Measurements from ENCODE around the gene AQP12A. TPM values are rescaled to one million over a fixed set of nuclear protein-coding genes. Genes with fewer than 3 reads are reported as not detected.

Gene AQP12A
- total RNA-seq, 1 experiment from 2014 or later: not detected

DNA sequence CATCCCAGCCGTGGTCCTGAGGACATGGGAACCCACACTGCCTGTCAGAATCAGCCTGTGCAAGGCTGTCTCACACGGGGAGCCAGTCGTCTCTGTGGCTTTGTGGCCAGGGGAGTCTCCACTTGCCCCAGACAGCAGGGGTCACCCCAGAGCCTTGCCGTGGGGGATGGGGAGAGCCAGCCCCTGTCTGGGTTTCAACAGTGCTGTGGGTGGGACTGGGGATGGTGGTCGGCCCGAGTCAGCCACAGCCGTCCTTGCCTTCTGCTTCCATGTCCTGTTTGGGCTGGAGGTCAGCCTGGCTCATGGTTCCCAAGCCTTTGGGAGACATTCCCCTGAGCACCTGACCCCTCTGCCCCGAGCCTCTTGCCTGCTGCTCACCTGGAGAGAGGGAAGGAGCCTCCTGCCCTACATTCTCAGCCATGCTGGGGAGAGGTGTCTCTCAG lies 46.8 kb upstream of the AQP12A start:
- intact Hi-C loops (cut with micrococcal nuclease): no loop called here
- no TSS peak for BruUV-seq (replicated peaks)
- ChIA-PET POLR2A (no interaction called here), CTCF (no interaction called here), RAD21 (ENCODE audit: low non-redundant PET in 1 of 2, low total read pairs in 2 of 2, uncharacterized antibody in 2 of 2, unreplicated experiment in 2 of 2) (no interaction called here)
- Histone ChIP-seq H3K4me1 (ENCODE audit: control insufficient read depth in 1 of 2, insufficient read depth in 2 of 2, low read length in 2 of 2) (no peaks in the 10 kb centered on the region), H4K20me1 (ENCODE audit: insufficient read depth) (no peaks in the 10 kb centered on the region), H3K4me3 (replicated peaks in 1 of 2; ENCODE audit: low read depth in 1 of 2, low read length in 2 of 2) (no peak overlapping the region), H3K27me3 (ENCODE audit: insufficient read depth, low read length) (peaks cover 4% of the 10 kb centered on the region; the same call in 1 of the 2 replicates), H2AFZ (ENCODE audit: low read depth, low read length, poor library complexity, severe bottlenecking) (no peak overlapping the region), H3K27ac (ENCODE audit: low read depth, low read length) (no peak overlapping the region), H3K4me2 (ENCODE audit: low read length) (no peak overlapping the region), H3K9me3 (ENCODE audit: control insufficient read depth in 1 of 2, insufficient read depth in 1 of 2, low read depth in 1 of 2, low read length in 2 of 2) (no peaks in the 10 kb centered on the region), H3K9ac (ENCODE audit: low read length) (no peak overlapping the region), H3K79me2 (ENCODE audit: insufficient read depth, low read length) (no peaks in the 10 kb centered on the region), H3K9me2 (ENCODE audit: insufficient read depth) (no peaks in the 10 kb centered on the region), H3K36me3 (ENCODE audit: control insufficient read depth in 1 of 2, insufficient read depth in 2 of 2, low read length in 2 of 2) (no peaks in the 10 kb centered on the region)
- ATAC-seq: no peak
- DNase-seq (ENCODE audit: low read depth, low spot score): no peak
- no peak for TF ChIP-seq EZH2phosphoT487 (IDR thresholded peaks at IDR 0.05; ENCODE audit: borderline replicate concordance)

DNA sequence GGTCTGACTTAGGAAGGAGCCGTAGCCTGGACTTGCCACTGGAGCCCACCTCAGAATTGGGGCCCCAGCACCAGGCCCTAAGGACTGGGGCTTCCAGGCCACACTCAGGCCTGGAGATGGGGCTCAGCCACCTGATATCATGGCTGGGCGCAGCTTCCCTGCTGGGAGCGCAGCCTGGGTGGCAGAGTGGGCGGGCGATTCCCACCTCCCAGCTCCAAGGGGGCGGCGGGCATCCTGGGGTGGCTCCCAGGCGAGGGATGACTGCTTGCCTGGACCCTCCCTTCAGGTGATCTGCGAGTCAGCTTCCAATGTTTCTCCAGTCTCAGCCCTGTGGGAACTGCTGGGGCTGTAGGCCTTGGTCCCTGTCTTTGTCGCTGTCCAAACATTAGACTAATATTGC lies 46.3 kb upstream of the AQP12A start:
- no peak overlapping the region for H3K4me3 ChIP-seq (replicated peaks in 1 of 2; ENCODE audit: low read depth in 1 of 2, low read length in 2 of 2)
- ATAC-seq (no peak), DNase-seq (ENCODE audit: low read depth, low spot score) (no peak)
- H3K9me3 ChIP-seq (ENCODE audit: control insufficient read depth in 1 of 2, insufficient read depth in 1 of 2, low read depth in 1 of 2, low read length in 2 of 2): no peaks in the 10 kb centered on the region
- RAD21 ChIA-PET (ENCODE audit: low non-redundant PET in 1 of 2, low total read pairs in 2 of 2, uncharacterized antibody in 2 of 2, unreplicated experiment in 2 of 2): no interaction called here
- no peaks in the 10 kb centered on the region for H4K20me1 ChIP-seq (ENCODE audit: insufficient read depth)
- POLR2A ChIA-PET: no interaction called here
- H2AFZ ChIP-seq (ENCODE audit: low read depth, low read length, poor library complexity, severe bottlenecking): no peak overlapping the region
- intact Hi-C loops (cut with micrococcal nuclease): no loop called here
- CTCF ChIA-PET: no interaction called here
- H3K27ac ChIP-seq (ENCODE audit: low read depth, low read length): no peak overlapping the region
- no peaks in the 10 kb centered on the region for H3K36me3 ChIP-seq (ENCODE audit: control insufficient read depth in 1 of 2, insufficient read depth in 2 of 2, low read length in 2 of 2)
- no peaks in the 10 kb centered on the region for H3K79me2 ChIP-seq (ENCODE audit: insufficient read depth, low read length)
- H3K27me3 ChIP-seq (ENCODE audit: insufficient read depth, low read length): peaks cover 9% of the 10 kb centered on the region
- BruUV-seq (replicated peaks): no TSS peak
- no peak overlapping the region for H3K9ac ChIP-seq (ENCODE audit: low read length)
- no peaks in the 10 kb centered on the region for H3K9me2 ChIP-seq (ENCODE audit: insufficient read depth)
- H3K4me2 ChIP-seq (ENCODE audit: low read length): no peak overlapping the region
- H3K4me1 ChIP-seq (ENCODE audit: control insufficient read depth in 1 of 2, insufficient read depth in 2 of 2, low read length in 2 of 2): no peaks in the 10 kb centered on the region
- TF ChIP-seq JUND (IDR thresholded peaks at IDR 0.05) (no peak), SRF (IDR thresholded peaks at IDR 0.05; ENCODE audit: low read depth) (no peak), FOSL1 (IDR thresholded peaks at IDR 0.05; ENCODE audit: low read depth) (no peak), ELF1 (IDR thresholded peaks at IDR 0.05; ENCODE audit: borderline replicate concordance, low read depth) (no peak), EZH2 (IDR thresholded peaks at IDR 0.05) (no peak), CBX3 (IDR thresholded peaks at IDR 0.05; ENCODE audit: low read depth) (no peak), ATF3 (IDR thresholded peaks at IDR 0.05) (no peak), ZNF274 (IDR thresholded peaks at IDR 0.05; ENCODE audit: low read depth, low read length) (no peak), ZBTB33 (IDR thresholded peaks at IDR 0.05; ENCODE audit: extremely low read depth, insufficient replicate concordance, low read length) (no peak), TCF7L2 (IDR thresholded peaks at IDR 0.05; ENCODE audit: borderline replicate concordance, extremely low read depth, insufficient read depth, insufficient read length) (no peak), POLR2A (IDR thresholded peaks at IDR 0.05; ENCODE audit: borderline replicate concordance, extremely low read depth, insufficient read depth, insufficient read length) (no peak), SIN3A (IDR thresholded peaks at IDR 0.05; ENCODE audit: low read depth) (no peak), SP1 (IDR thresholded peaks at IDR 0.05; ENCODE audit: low read depth) (no peak), ZFX (IDR thresholded peaks at IDR 0.05) (no peak), MAX (IDR thresholded peaks at IDR 0.05) (no peak), EGR1 (IDR thresholded peaks at IDR 0.05; ENCODE audit: low read depth) (no peak), CEBPB (IDR thresholded peaks at IDR 0.05; ENCODE audit: low read depth) (no peak)
- TF ChIP-seq, protein P1, sequence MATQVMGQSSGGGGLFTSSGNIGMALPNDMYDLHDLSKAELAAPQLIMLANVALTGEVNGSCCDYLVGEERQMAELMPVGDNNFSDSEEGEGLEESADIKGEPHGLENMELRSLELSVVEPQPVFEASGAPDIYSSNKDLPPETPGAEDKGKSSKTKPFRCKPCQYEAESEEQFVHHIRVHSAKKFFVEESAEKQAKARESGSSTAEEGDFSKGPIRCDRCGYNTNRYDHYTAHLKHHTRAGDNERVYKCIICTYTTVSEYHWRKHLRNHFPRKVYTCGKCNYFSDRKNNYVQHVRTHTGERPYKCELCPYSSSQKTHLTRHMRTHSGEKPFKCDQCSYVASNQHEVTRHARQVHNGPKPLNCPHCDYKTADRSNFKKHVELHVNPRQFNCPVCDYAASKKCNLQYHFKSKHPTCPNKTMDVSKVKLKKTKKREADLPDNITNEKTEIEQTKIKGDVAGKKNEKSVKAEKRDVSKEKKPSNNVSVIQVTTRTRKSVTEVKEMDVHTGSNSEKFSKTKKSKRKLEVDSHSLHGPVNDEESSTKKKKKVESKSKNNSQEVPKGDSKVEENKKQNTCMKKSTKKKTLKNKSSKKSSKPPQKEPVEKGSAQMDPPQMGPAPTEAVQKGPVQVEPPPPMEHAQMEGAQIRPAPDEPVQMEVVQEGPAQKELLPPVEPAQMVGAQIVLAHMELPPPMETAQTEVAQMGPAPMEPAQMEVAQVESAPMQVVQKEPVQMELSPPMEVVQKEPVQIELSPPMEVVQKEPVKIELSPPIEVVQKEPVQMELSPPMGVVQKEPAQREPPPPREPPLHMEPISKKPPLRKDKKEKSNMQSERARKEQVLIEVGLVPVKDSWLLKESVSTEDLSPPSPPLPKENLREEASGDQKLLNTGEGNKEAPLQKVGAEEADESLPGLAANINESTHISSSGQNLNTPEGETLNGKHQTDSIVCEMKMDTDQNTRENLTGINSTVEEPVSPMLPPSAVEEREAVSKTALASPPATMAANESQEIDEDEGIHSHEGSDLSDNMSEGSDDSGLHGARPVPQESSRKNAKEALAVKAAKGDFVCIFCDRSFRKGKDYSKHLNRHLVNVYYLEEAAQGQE (IDR thresholded peaks at IDR 0.05; ENCODE audit: low read depth): no peak

All from HCT116 (cell line).